Measurements from ENCODE around the gene PTGDR. TPM values are rescaled to one million over a fixed set of nuclear protein-coding genes. Genes with fewer than 3 reads are reported as not detected.

PTGDR gene
- total and polyA plus RNA-seq, 7 donors, result 0.28 to 8.2 (median 0.93) TPM; not detected in 1

- Histone ChIP-seq H3K27me3 (no peaks in the 10 kb centered on the region), H3K27ac (no peak overlapping the region), H3K9me3 (no peaks in the 10 kb centered on the region), H3K4me1 (no peaks in the 10 kb centered on the region), H3K4me3 (no peak overlapping the region), H3K36me3 (no peaks in the 10 kb centered on the region)
- intact Hi-C loops (cut with DNase I), result no loop called here
- WGBS, 2 donors, result 44 to 66% methylated on average over 3 of the region's 3 CpGs
- no peak for DNase-seq
- TF ChIP-seq, protein P1, sequence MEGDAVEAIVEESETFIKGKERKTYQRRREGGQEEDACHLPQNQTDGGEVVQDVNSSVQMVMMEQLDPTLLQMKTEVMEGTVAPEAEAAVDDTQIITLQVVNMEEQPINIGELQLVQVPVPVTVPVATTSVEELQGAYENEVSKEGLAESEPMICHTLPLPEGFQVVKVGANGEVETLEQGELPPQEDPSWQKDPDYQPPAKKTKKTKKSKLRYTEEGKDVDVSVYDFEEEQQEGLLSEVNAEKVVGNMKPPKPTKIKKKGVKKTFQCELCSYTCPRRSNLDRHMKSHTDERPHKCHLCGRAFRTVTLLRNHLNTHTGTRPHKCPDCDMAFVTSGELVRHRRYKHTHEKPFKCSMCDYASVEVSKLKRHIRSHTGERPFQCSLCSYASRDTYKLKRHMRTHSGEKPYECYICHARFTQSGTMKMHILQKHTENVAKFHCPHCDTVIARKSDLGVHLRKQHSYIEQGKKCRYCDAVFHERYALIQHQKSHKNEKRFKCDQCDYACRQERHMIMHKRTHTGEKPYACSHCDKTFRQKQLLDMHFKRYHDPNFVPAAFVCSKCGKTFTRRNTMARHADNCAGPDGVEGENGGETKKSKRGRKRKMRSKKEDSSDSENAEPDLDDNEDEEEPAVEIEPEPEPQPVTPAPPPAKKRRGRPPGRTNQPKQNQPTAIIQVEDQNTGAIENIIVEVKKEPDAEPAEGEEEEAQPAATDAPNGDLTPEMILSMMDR (IDR thresholded peaks at IDR 0.05), result no peak
- TF ChIP-seq POLR2AphosphoS5 (IDR thresholded peaks at IDR 0.05) (no peak), POLR2A (IDR thresholded peaks at IDR 0.05) (no peak), EP300 (IDR thresholded peaks at IDR 0.05) (no peak)
Measured at GRCh38 chr14:52253503-52253902, 14.0 kb upstream of the PTGDR start.

DNA sequence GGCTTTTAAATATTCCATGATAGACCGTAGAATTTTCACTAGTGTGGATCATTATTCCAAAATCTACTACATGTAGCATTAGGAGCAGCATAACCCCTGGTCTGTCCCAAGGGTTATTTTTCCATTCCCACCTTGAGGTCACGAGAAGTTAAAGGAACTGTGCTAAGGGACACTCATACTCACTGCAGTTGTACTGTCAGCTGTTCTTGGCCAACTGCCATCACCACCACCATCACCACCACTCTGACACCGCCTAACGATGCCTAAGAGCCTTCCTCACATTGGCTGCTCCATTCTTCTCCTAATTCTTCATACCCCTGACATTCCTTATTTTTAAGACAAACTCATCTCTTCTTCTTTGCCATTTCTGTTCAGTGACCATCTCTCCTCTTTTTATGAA lies 13.4 kb upstream of the PTGDR start:
- H3K36me3 ChIP-seq, result no peaks in the 10 kb centered on the region
- intact Hi-C loops (cut with DNase I), result no loop called here
- no peaks in the 10 kb centered on the region for H3K27me3 ChIP-seq
- no peak for TF ChIP-seq POLR2A (IDR thresholded peaks at IDR 0.05)
- TF ChIP-seq, protein P1 (IDR thresholded peaks at IDR 0.05), result no peak
- no peak for TF ChIP-seq EP300 (IDR thresholded peaks at IDR 0.05)
- no peak for TF ChIP-seq POLR2AphosphoS5 (IDR thresholded peaks at IDR 0.05)
- no peak overlapping the region for H3K27ac ChIP-seq
- H3K9me3 ChIP-seq, result no peaks in the 10 kb centered on the region
- 89 to 91% methylated on average over 4 of the region's 4 CpGs for WGBS, 2 donors
- no peaks in the 10 kb centered on the region for H3K4me1 ChIP-seq
- DNase-seq, result no peak
- H3K4me3 ChIP-seq, result no peak overlapping the region

DNA sequence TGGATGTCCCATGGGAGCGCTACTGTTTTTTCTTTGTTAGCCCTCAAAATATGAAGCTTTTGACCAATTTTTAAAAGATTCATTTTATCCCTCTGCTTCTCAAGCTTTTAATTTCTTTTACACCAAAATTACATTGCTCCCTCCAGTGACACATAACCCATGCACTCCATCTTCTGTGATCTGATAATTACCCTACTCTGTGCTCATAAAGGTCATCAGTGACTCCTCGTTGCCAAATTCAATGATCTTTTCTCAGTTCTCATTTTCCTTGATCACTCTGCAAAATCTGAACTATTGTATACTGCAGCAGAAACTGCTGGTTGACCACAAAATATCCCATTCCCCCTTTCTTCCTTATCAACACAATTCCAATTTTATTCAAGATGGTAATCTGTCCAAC lies 8.7 kb upstream of the PTGDR start:
- Histone ChIP-seq H3K9me3 (no peaks in the 10 kb centered on the region), H3K27ac (no peak overlapping the region), H3K36me3 (no peaks in the 10 kb centered on the region), H3K27me3 (no peaks in the 10 kb centered on the region), H3K4me3 (no peak overlapping the region), H3K4me1 (no peaks in the 10 kb centered on the region)
- intact Hi-C loops (cut with DNase I), result no loop called here
- WGBS, 2 donors, result 78 to 91% methylated on average over 2 of the region's 2 CpGs
- TF ChIP-seq EP300 (IDR thresholded peaks at IDR 0.05) (no peak), POLR2AphosphoS5 (IDR thresholded peaks at IDR 0.05) (no peak), POLR2A (IDR thresholded peaks at IDR 0.05) (no peak)
- TF ChIP-seq, protein P1 (IDR thresholded peaks at IDR 0.05), result no peak
- no peak for DNase-seq

DNA sequence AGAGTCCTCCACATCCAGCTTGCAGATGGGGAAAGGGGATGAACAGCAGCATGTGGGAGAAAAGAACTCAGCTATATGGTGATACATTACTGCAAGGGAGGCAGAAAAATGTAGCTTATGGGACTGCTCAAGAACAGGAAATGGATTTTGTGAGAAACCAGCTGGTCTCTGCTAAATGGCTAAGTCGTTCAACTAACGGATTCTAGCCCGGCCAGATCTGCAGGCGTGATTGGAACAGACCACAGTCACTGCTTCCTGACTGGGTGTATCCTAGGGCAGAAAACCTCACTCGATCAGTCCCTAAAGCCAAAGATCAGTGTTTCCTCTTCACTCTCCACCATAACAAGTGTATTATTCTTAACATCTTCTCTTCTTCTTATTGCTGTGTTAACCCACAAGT lies 8.1 kb upstream of the PTGDR start:
- intact Hi-C loops (cut with DNase I), result no loop called here
- 39 to 77% methylated on average over 5 of the region's 5 CpGs for WGBS, 2 donors
- TF ChIP-seq POLR2AphosphoS5 (IDR thresholded peaks at IDR 0.05), result no peak
- TF ChIP-seq, protein P1 (IDR thresholded peaks at IDR 0.05), result no peak
- TF ChIP-seq EP300 (IDR thresholded peaks at IDR 0.05), result no peak
- TF ChIP-seq POLR2A (IDR thresholded peaks at IDR 0.05), result no peak
- Histone ChIP-seq H3K36me3 (no peaks in the 10 kb centered on the region), H3K27ac (no peak overlapping the region), H3K27me3 (no peaks in the 10 kb centered on the region), H3K4me3 (no peak overlapping the region), H3K4me1 (no peaks in the 10 kb centered on the region), H3K9me3 (no peaks in the 10 kb centered on the region)
- no peak for DNase-seq

DNA sequence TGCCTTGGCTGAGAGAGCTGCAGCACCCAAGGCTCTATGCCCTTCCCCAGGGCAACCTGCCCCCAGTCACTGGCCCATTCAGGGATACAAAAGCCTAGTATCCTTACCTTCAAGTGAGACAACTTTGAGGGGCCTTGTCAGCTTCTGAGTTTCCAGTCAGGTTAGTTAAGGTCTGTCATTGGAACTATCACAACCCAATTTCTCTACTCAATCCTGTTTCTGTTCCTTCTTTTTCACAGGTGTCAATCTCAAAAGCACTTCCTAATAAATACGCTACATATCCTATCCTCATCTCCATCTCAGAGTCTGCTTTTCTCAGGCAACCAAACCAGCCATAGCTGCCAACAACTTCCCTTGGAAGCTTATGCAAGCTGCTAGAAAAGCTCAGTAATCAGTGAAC lies 4.9 kb upstream of the PTGDR start:
- intact Hi-C loops (cut with DNase I), result no loop called here
- Histone ChIP-seq H3K4me3 (no peak overlapping the region), H3K27ac (no peak overlapping the region), H3K9me3 (no peaks in the 10 kb centered on the region), H3K27me3 (peaks cover 0 to 12% (median 6%) of the 10 kb centered on the region in 3 donors), H3K4me1 (peaks cover 0 to 11% (median 6%) of the 10 kb centered on the region in 4 donors), H3K36me3 (no peaks in the 10 kb centered on the region)
- DNase-seq, result no peak
- 69 to 93% methylated on average over 1 of the region's 1 CpG for WGBS, 2 donors
- TF ChIP-seq POLR2AphosphoS5 (IDR thresholded peaks at IDR 0.05) (no peak), EP300 (IDR thresholded peaks at IDR 0.05) (no peak), POLR2A (IDR thresholded peaks at IDR 0.05) (no peak)
- TF ChIP-seq, protein P1 (IDR thresholded peaks at IDR 0.05), result no peak

Measured in sigmoid colon (tissue), 7 donors.